NCI-H2081 (cell line): ENCODE measurements around the gene DSP.
A peak's percentile ranks its signal among the peaks of the same experiment; 100 is the strongest.

Source experiments
- DNase-seq, 2 experiments: peaks; one replicate each; lab custom pipeline; 2025; lab: John Stamatoyannopoulos, UW

DSP gene

DNA sequence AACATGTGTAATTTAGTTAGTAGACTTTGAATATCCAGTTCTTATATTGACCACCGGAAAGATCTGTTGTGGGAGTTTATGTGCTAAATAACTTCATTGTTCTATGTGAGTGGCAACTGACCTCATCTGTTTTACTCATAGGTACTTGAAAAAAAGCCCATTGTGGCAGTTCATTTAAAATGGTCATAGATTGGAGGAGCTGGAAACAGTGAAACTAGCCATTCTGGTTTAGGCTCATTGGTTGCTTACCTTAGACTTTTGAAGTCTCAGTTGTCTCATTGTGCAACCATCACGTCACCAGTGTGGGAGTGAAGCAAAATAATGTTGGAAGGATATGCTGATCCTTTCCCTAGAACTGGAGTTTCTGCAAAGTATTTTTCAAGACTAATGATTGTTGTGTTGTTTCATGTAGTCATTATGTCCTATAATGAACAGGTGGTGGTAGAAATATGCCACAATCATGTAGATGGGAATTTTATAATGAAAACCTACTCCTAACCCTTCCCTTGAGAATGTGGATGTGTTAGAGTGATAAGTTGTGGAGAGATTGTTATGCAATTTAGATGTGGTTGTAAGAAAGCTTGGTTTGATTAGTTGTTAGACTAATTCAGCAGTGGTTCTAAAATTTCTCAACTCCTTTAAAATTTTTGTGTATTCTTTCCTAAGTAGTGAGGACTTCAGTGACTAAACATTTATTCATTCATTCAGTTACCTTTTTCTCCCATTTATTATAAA is 18.3 kb downstream of the DSP start:
- no peak for DNase-seq

DNA sequence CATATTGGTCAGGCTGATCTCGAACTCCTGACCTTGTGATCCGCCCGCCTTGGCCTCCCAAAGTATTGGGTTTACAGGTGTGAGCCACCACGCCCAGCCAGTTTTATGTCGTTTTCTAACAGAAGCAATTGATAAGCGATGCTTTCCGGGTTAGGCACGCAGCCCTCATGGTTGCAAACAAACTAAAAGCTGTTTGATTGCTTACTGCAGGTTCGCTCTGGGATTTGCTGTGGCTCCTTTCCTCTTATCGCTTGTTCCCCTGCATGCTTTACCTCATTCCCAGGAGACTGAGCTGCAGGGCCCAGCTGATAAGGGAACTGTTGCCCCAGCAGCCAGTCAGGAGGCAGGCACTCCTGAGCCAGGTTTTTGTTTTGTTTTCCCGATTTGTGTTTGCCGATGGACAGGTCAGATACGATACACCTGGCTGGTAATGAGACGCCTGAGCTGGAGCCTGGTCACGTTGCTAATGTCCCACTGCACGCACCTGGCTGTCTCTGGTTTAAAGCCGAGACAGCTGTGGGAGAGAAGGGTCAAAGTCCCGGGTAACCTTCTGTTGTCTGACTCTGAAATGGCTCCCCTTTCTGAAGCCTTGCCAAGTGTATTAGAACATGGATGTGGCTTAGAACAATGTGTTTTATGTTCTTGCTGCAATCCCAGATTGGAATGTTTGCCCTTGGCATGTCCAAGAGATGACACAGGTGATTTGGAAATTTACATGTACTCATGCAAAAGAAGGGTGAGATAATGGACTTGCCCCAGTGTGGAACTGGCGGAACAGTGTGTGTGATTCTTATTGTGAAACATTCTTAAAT is 19.9 kb downstream of the DSP start:
- DNase-seq, result peak; percentile 62 to 92

DNA sequence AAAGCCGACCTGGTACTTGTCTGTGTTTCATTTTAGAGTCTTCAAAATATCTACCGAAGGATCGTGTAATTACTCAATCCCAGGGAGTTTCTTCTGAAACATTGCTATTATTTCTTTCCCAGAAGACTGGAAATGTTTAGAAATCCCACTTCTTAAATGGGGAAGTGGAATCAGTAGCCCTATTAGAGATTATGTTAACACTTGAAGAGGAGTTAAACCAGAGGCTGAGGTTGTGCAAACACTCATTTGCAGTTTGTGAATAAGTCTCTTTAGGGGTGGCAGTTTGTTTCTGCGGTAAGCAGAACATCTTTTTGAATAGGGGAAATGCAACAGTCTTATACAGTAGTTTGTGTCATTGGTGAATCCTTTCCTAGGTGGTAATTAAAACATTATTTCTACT is 21.3 kb downstream of the DSP start:
- no peak for DNase-seq

DNA sequence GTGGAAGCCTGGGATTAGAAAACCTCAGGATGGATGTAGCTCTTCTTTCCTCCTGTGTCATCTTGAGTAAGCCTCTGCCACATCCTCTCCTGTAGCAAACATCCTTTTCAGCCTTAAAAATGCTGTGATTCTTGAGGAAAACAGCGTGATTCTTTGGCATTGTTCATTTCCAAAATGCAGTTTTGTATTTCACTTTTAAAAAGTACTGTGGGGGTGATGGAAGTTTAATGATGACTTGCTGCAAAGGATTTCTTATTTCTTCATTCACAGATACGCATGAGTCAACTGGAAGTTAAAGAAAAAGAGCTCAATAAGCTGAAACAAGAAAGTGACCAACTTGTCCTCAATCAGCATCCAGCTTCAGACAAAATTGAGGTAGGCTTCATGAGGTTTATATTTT is 24.6 kb downstream of the DSP start:
- no peak for DNase-seq

DNA sequence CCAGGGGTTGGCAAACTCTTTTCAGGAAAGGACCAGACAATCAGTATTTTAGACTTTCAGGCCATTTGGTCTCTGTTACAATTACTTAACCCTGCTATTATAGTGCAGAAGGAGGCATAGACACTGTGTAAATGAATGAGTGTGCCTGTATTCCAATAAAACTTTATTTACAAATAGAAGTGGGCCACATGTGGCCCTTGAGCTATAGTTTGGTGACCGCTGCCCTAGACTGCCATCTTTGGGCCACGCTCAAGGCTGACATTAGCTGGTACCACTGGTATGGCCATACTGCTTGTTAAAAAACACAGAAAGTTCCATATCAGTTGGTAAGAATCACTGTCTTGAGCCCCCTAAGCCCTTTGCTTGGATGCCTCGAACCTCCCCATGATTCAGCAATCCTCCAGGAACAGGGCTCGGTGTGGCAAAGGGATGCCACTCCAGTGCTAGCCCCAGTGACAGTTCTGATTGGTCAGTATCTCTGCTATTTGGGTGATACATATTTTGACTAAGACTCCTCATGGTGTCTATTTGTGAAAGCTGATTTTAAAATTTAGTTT is 25.2 kb downstream of the DSP start:
- no peak for DNase-seq

DNA sequence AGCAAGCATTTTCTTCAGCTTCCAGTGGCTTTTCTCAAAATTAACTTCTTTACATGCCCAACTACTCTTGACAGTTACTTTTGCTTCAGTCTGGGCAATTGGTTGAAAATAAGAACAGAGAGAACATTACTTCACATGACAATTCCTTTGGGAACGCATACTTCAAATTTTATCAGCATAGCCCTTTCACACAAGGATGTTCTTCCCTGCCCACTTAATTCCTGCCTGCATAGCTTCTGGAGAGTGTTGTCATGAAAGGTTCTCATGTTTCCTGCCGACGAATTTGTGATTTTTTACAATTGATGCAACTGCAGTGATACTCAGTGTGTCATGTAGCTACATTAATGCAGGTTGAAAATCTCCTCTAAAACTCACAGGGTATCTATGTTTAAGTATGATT is 26.6 kb downstream of the DSP start:
- DNase-seq, result no peak

DNA sequence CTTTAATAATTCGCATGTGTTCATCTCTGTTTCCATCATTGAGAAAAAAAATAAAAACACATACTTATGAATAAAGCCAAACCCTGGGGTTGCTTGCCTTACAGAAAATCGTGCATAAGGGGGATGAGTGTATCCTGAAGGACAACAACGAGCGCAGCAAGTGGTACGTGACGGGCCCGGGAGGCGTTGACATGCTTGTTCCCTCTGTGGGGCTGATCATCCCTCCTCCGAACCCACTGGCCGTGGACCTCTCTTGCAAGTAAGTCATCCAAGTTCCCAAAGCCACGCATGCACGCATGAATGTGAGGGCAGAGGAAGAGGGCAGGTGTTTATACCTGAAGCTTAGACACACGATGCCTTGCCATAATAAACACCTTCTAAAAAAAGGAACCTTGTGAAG is 27.6 kb downstream of the DSP start:
- no peak for DNase-seq

DNA sequence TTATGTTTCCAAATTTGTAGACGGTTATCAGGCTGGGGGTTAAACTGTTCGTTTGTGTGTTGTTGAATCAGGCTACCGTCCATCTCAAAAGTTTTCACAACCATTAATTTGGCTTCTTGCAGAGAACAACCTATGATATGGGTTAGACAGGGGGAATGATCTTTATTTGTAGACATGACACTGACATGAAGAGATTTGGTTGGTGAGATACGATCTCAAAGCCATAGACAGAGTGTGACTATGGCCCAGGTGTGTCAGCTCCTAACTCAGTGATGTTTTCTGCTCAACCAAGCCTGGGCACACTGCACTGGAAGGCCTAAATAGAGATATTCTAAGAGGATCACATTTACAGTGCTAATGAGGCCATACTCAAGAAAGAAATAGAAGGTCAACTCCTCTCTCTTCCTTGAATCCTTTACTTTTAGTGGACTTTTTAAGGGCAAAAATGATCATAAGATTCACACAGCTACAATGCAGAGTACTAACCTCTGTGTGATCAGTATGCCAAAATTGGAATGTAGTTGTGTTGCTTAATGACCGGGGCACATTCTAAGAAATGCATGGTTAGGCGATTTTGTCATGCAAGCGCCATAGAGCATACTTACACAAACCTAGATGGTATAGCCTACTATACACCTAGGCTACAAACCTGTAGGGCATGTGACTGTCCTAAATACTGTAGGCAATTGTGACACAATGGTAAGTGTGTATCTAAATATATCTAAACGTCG is 30.9 kb downstream of the DSP start:
- DNase-seq, result no peak

DNA sequence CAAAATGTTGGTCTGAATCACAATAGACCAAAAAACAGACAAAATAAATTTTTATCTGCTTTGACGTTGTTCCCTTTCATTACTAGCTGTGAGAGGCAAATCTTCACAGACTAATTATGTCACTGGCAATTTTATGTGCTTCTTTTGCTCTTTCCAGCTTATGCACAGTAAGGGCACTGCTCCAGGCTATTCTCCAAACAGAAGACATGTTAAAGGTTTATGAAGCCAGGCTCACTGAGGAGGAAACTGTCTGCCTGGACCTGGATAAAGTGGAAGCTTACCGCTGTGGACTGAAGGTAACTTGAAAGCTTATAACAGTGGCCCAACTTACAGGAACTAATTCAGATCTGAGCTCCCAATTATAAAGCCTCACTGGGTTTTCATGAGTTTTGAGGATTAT is 33.0 kb downstream of the DSP start:
- no peak for DNase-seq

DNA sequence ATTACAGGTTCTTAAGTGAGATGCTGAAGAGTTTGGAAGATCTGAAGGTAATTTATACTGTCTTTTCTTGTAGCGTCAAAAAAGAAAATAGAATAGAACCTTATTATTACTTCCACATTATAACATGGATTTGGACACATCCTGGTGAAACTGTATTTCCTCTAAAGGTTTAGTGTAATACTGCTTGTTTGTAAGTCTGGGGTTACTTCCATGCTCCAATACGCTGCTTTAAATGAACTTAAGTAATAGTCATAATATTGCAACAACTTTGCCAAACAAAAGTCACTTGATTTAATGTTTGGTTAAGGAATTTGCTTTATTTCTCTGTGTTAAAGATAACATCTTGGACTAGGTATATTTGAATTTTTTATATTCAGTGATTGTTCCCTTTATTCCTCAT is 37.0 kb downstream of the DSP start:
- DNase-seq, result no peak

DNA sequence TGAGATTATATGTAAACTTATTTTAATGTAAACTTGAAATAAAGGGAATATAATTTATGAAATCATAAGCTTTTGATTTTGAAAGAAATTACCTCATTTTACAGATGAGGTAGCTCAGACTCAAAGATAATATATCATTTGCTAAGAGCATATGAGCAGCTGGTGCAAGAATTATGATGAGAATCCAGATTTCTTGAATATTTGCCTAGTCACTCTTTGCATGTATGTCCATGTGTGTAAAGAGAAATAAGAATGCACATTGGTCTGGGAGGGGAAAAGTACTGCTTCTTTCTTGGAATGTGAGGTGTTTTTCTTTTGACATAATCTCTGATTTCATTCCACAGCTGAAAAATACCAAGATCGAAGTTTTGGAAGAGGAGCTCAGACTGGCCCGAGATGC is 37.5 kb downstream of the DSP start:
- no peak for DNase-seq

DNA sequence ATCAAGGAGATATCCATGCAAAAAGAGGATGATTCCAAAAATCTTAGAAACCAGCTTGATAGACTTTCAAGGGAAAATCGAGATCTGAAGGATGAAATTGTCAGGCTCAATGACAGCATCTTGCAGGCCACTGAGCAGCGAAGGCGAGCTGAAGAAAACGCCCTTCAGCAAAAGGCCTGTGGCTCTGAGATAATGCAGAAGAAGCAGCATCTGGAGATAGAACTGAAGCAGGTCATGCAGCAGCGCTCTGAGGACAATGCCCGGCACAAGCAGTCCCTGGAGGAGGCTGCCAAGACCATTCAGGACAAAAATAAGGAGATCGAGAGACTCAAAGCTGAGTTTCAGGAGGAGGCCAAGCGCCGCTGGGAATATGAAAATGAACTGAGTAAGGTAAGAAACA is 38.4 kb downstream of the DSP start:
- DNase-seq, result no peak

DNA sequence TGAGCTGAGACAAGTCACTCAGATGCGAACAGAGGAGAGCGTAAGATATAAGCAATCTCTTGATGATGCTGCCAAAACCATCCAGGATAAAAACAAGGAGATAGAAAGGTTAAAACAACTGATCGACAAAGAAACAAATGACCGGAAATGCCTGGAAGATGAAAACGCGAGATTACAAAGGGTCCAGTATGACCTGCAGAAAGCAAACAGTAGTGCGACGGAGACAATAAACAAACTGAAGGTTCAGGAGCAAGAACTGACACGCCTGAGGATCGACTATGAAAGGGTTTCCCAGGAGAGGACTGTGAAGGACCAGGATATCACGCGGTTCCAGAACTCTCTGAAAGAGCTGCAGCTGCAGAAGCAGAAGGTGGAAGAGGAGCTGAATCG is 39.1 kb downstream of the DSP start:
- DNase-seq, result no peak

DNA sequence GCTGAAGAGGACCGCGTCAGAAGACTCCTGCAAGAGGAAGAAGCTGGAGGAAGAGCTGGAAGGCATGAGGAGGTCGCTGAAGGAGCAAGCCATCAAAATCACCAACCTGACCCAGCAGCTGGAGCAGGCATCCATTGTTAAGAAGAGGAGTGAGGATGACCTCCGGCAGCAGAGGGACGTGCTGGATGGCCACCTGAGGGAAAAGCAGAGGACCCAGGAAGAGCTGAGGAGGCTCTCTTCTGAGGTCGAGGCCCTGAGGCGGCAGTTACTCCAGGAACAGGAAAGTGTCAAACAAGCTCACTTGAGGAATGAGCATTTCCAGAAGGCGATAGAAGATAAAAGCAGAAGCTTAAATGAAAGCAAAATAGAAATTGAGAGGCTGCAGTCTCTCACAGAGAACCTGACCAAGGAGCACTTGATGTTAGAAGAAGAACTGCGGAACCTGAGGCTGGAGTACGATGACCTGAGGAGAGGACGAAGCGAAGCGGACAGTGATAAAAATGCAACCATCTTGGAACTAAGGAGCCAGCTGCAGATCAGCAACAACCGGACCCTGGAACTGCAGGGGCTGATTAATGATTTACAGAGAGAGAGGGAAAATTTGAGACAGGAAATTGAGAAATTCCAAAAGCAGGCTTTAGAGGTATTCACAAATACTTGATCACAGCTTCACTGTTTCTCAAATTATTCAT is 39.6 kb downstream of the DSP start:
- DNase-seq, result no peak

DNA sequence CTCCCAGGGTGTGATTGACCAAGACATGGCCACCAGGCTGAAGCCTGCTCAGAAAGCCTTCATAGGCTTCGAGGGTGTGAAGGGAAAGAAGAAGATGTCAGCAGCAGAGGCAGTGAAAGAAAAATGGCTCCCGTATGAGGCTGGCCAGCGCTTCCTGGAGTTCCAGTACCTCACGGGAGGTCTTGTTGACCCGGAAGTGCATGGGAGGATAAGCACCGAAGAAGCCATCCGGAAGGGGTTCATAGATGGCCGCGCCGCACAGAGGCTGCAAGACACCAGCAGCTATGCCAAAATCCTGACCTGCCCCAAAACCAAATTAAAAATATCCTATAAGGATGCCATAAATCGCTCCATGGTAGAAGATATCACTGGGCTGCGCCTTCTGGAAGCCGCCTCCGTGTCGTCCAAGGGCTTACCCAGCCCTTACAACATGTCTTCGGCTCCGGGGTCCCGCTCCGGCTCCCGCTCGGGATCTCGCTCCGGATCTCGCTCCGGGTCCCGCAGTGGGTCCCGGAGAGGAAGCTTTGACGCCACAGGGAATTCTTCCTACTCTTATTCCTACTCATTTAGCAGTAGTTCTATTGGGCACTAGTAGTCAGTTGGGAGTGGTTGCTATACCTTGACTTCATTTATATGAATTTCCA is 43.9 kb downstream of the DSP start:
- DNase-seq, result no peak

DNA sequence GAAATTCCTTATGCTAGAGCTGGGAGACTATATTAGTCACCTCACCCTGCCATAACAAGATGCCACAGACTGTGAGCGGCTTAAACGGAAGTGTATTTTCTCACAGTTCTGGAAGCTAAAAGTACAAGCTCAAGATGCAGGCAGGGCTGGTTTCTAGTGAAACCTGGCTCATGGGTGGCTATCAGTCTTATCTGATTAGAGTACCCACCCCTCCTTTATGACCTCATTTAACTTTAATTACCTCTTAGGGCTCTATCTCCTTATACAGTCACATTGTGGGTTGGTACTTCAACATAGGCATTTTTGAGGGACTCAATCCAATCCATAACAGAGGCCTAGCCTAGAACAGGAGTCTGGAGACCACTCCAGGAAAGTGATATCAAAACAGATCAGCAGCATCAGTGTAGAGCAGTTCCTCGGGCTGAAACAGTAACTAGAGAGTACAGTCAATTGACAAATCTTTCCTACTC is 46.2 kb downstream of the DSP start:
- DNase-seq, result no peak

DNA sequence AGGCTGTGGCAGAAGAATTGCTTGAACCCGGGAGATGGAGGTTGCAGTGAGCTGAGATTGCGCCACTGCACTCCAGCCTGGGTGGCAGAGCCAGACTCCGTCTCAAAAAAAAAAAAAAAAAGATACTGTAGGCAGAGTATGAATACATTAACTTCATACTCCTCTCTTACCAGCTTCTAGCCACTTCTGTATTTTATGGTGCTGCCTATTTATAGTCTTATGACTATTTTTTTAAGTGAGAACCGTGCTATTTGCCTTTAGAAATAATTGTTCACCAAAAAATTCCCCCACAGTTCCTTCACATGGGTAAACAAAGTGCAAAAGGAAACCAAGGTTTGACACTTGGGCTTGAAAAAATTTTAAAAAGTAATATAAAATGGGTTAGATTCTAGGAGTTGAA is 47.0 kb downstream of the DSP start:
- DNase-seq, result no peak

DNA sequence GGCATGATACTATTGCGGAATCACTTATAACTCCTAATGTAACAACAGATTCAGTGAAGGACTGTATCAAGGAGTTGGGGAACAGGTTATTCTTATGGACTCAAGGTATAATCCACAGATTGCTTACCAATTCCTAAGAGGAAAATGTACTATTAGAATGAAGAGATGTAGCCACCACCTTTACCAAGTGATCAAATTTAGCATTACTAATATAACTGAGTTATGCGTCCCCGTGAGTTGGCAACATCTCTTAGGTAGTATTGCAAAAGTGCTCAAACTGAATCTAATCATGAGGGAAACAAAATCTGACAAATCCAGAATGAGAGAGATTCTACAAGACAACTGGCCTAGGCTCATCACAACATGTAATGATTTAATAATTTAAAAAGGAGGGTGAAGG is 47.8 kb downstream of the DSP start:
- DNase-seq, result no peak

DNA sequence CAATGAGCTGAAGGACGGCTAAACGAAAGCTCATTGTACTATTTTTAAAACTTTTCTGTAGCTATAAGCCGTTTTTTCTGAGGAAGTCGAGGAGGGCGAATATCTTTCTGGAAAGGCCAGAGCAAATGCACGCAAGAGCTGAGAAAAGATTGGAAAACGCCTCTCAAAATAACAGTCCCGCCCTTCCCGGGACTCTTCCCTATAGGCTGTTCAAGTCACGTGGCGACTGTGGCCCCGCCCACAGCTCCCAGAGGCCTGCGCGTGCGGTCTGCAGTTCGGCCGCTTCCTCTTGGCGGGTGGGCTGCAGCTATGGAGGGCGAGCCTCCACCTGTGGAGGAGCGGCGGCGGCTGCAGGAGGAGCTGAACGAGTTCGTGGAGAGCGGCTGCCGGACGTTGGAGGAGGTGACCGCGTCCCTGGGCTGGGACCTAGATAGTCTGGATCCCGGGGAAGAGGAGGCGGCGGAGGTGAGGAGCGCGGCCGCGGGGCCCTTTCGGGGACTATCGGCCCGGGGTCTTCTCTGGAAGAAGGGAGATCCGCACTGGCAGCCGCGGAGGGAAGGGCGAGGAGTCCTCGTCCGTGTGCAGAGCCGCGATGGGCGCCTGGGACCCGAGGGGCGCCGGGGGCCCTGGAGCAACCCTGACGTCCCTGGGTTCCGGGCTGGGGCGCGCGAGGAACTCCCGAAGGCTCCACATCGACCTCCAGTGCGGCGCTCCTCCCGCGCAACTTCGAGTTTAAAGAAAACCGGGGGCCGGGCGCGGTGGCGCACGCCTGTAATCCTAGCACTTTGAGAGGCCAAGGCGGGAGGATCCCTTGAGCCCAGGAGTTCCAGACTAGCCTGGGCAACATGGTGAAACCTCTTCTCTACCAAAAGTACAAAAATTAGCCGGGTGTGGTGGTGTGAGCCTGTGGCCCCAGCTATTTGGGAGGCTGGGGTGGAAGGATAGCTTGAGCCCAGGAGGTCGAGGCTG is 48.8 kb downstream of the DSP start, which contains the start of gene SNRNP48:
SNRNP48 (plus strand) TSS at position 250 of the 969 bp plus-strand sequence; CDS start at position 310, 60 bp downstream.
- peak; percentile 94 to 96 for DNase-seq

DNA sequence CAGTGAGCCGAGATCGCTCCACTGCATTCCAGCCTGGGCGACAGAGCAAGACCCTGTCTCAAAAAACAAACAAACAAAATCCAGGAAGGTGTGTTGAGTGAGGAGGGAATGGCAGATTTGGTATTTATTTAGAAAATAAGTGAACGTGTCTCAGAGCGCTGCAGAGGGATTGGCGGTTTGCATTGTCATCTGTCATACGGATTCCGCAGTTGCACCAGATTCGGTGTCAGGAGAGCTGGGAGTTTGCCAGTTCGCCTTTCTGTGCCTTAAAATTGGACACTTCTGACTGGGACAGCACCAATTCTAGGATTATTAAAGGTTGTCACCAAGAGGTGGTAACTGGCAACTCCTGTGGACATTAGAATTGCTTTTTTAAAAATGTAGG is 49.4 kb downstream of the DSP start:
- DNase-seq, result peak; percentile 3 to 20
